B cell (primary cell): ENCODE measurements around the gene LBR. TPM values are rescaled to one million over a fixed set of nuclear protein-coding genes. Genes with fewer than 3 reads are reported as not detected.

Experiments used
- ATAC-seq: fragments of 200-7000 bp; cut with Tn5 transposase; one replicate; pipeline ENCODE4 v1.10.0; 2021; ENCODE audit warnings: low read depth, mild to moderate bottlenecking, moderate number of reproducible peaks, moderate library complexity
- CTCF ChIA-PET: fragments of 350-600 bp; sonication (Branson Sonifier 250); formaldehyde crosslinking; loops from one replicate; lab custom pipeline; 2021; ENCODE audit warnings: antibody characterized with exemption, inconsistent platforms; lab: Charles Lee
- POLR2A ChIA-PET: fragments of 350-600 bp; sonication (Branson Sonifier 250); formaldehyde crosslinking; loops from one replicate; lab custom pipeline; 2021; ENCODE audit warnings: antibody characterized with exemption; lab: Charles Lee
- DNase-seq: peaks from one replicate; pipeline ENCODE4 v3.0.0; 2013
- H2AFZ ChIP-seq: 2 replicates; pipeline ENCODE4 v1.6.1; 2012; ENCODE audit warnings: mild to moderate bottlenecking, low read depth, low read length; ENCODE audit not compliant: insufficient read depth, poor library complexity, severe bottlenecking
- H3K27ac ChIP-seq, 2 donors: 1 replicate in 1 of 2; 2 replicates in 1 of 2; pipeline ENCODE4 v1.5.1; 2012 to 2013; ENCODE audit warnings: low read length in 2 of 2, mild to moderate bottlenecking in 2 of 2, moderate library complexity in 1 of 2
- H3K27me3 ChIP-seq, 4 experiments: fragments of 200-600 bp in 1 of 4; sonication (generic) in 1 of 4; replicated peaks in 1 of 4; 1 replicate in 2 of 4; 2 replicates in 2 of 4; pipeline versions ENCODE4 v1.6.1 to v1.7.0; 2013 to 2016; ENCODE audit warnings: low read length in 3 of 4, mild to moderate bottlenecking in 2 of 4, mixed read lengths in 1 of 4, moderate library complexity in 1 of 4; ENCODE audit not compliant: insufficient read depth in 4 of 4, control insufficient read depth in 3 of 4; ENCODE audit errors: control extremely low read depth in 1 of 4
- H3K36me3 ChIP-seq, 2 experiments: replicated peaks in 1 of 2; 1 replicate in 1 of 2; 2 replicates in 1 of 2; pipeline versions ENCODE4 v1.6.1 to v1.7.1; 2013; ENCODE audit warnings: low read length in 1 of 2; ENCODE audit not compliant: insufficient read depth in 2 of 2, control insufficient read depth in 1 of 2; ENCODE audit errors: control extremely low read depth in 1 of 2, extremely low read depth in 1 of 2
- H3K4me1 ChIP-seq, 2 donors: fragments of 200-600 bp in 1 of 2; sonication (generic) in 1 of 2; 1 replicate in 1 of 2; 2 replicates in 1 of 2; pipeline versions ENCODE4 v1.5.1 to v1.6.1; 2013 to 2017; ENCODE audit warnings: low read length in 2 of 2; ENCODE audit not compliant: control insufficient read depth in 2 of 2, insufficient read depth in 2 of 2
- H3K4me2 ChIP-seq: replicated peaks from 2 replicates; pipeline ENCODE3; 2012; ENCODE audit warnings: mild to moderate bottlenecking, low read depth, low read length; ENCODE audit not compliant: poor library complexity, severe bottlenecking
- H3K4me3 ChIP-seq, 5 experiments: fragments of 200-600 bp in 1 of 5; sonication (generic) in 1 of 5; 1 replicate in 3 of 5; 2 replicates in 2 of 5; pipeline versions ENCODE4 v1.5.1 to v1.7.0; 2011 to 2016; ENCODE audit warnings: low read length in 4 of 5, mild to moderate bottlenecking in 4 of 5, low read depth in 2 of 5, control low read depth in 1 of 5, moderate library complexity in 1 of 5; ENCODE audit not compliant: insufficient read depth in 1 of 5; ENCODE audit errors: control extremely low read depth in 1 of 5, extremely low read depth in 1 of 5
- H3K79me2 ChIP-seq: fragments of 200-600 bp; sonication (generic); one replicate; pipeline ENCODE4 v1.6.0; 2016; ENCODE audit warnings: low read length; ENCODE audit not compliant: control insufficient read depth, insufficient read depth
- H3K9ac ChIP-seq: fragments of 200-600 bp; sonication (generic); 2 replicates; pipeline ENCODE4 v1.6.1; 2017; ENCODE audit warnings: mild to moderate bottlenecking, low read length, moderate library complexity
- H3K9me3 ChIP-seq, 3 donors: one replicate each; pipeline versions ENCODE4 v1.6.1 to v1.7.1; 2013; ENCODE audit warnings: low read length in 2 of 3; ENCODE audit not compliant: control insufficient read depth in 2 of 3, insufficient read depth in 1 of 3; ENCODE audit errors: control extremely low read depth in 1 of 3
- H4K20me1 ChIP-seq: 2 replicates; pipeline ENCODE4 v1.6.0; 2012; ENCODE audit warnings: mild to moderate bottlenecking, low read length; ENCODE audit not compliant: insufficient read depth, control insufficient read depth, poor library complexity, severe bottlenecking
- H3K27ac Mint-ChIP-seq: one replicate; pipeline ENCODE4 v1.8.0; 2021; ENCODE audit warnings: mixed read lengths
- H3K27me3 Mint-ChIP-seq: one replicate; pipeline ENCODE4 v1.8.0; 2021; ENCODE audit warnings: mixed read lengths
- H3K4me1 Mint-ChIP-seq: one replicate; pipeline ENCODE4 v1.8.0; 2021; ENCODE audit warnings: mixed read lengths
- H3K4me3 Mint-ChIP-seq: one replicate; pipeline ENCODE4 v1.8.0; 2021; ENCODE audit warnings: mixed read lengths
- H3K9me3 Mint-ChIP-seq: one replicate; pipeline ENCODE4 v1.8.0; 2022; ENCODE audit warnings: mixed read lengths; ENCODE audit not compliant: insufficient read depth
- EZH2 ChIP-seq: IDR thresholded peaks from 2 replicates; pipeline ENCODE4 v1.6.1; 2012; ENCODE audit warnings: borderline replicate concordance, low read depth, mild to moderate bottlenecking, moderate library complexity, low read length; ENCODE audit not compliant: insufficient read depth, poor library complexity, severe bottlenecking
- WGBS: methylation state at CpG from one replicate; pipeline ENCODE4 v1.1.5; 2013; ENCODE audit warnings: missing lambda C conversion rate; ENCODE audit not compliant: insufficient coverage; 5-methylcytosine and 5-hydroxymethylcytosine counted together
- intact Hi-C: fragments of 100-400 bp; cut with micrococcal nuclease; formaldehyde crosslinking; loops from one replicate; pipeline ENCODE4 v1.10.0; 2022
- polyA plus RNA-seq: library from polyadenylated mRNA; depleted of rRNA; stranded (reverse); fragments of >200 nt; gene quantifications from 2 replicates; pipeline ENCODE4 v1.2.3, GENCODE V29; 2012
- total RNA-seq, 2 donors: library from RNA; stranded (reverse); fragments of 120-200 nt in 1 of 2; gene quantifications; 1 replicate in 1 of 2; 2 replicates in 1 of 2; pipeline versions ENCODE4 v1.2.3 to v1.2.4, GENCODE V29; 2013 to 2022
- TF ChIP-seq, protein P1 (sequence below): fragments of 200-600 bp; IDR thresholded peaks from one replicate; pipeline ENCODE4 v1.8.0; 2022; ENCODE audit warnings: antibody characterized with exemption, mild to moderate bottlenecking

Gene LBR
- total and polyA plus RNA-seq, 2 donors (not counting 1 experiment from before 2014, with no cell fraction given) = 19.3 to 167 TPM

DNA sequence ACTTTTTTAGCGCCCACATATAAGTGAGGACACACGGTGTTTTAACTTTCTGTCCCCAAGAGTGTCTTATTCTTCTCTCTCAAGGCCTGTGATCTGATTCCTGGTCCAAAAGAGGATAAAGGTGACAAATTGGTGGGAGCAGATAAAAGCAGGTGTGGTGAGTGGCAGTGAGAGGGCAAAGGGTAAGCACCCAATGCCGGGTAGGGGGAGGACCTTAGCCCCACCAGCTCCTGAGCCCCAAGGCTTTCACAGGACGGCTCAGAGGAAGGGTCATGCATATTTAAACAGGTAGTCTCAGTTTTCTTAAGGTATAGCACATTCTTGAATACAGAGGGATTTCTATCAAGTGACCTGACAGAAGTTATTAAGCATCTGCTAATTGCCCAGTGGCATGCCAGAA lies 19.6 kb downstream of the LBR start:
- POLR2A ChIA-PET = no interaction called here
- Histone ChIP-seq H3K36me3 (peaks cover 4 to 89% of the 10 kb centered on the region in 2 experiments), H3K9me3 (no peaks in the 10 kb centered on the region), H3K4me1 (no peaks in the 10 kb centered on the region), H3K79me2 (peaks cover 21% of the 10 kb centered on the region), H2AFZ (no peak overlapping the region), H3K27me3 (no peaks in the 10 kb centered on the region), H3K4me3 (no peak overlapping the region), H3K4me2 (no peak overlapping the region), H3K9ac (no peak overlapping the region), H3K27ac (no peak overlapping the region), H4K20me1 (peaks cover 9% of the 10 kb centered on the region)
- no peak overlapping the region for H3K4me3 Mint-ChIP-seq
- no peaks in the 10 kb centered on the region for H3K9me3 Mint-ChIP-seq
- 100% methylated on average over 1 of the region's 4 CpGs for WGBS
- no peak for TF ChIP-seq EZH2
- TF ChIP-seq, protein P1, sequence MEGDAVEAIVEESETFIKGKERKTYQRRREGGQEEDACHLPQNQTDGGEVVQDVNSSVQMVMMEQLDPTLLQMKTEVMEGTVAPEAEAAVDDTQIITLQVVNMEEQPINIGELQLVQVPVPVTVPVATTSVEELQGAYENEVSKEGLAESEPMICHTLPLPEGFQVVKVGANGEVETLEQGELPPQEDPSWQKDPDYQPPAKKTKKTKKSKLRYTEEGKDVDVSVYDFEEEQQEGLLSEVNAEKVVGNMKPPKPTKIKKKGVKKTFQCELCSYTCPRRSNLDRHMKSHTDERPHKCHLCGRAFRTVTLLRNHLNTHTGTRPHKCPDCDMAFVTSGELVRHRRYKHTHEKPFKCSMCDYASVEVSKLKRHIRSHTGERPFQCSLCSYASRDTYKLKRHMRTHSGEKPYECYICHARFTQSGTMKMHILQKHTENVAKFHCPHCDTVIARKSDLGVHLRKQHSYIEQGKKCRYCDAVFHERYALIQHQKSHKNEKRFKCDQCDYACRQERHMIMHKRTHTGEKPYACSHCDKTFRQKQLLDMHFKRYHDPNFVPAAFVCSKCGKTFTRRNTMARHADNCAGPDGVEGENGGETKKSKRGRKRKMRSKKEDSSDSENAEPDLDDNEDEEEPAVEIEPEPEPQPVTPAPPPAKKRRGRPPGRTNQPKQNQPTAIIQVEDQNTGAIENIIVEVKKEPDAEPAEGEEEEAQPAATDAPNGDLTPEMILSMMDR = no peak
- no peaks in the 10 kb centered on the region for H3K4me1 Mint-ChIP-seq
- intact Hi-C loops = no loop called here
- ATAC-seq (no peak), DNase-seq (no peak)
- H3K27ac Mint-ChIP-seq = no peak overlapping the region
- CTCF ChIA-PET = no interaction called here
- no peaks in the 10 kb centered on the region for H3K27me3 Mint-ChIP-seq

DNA sequence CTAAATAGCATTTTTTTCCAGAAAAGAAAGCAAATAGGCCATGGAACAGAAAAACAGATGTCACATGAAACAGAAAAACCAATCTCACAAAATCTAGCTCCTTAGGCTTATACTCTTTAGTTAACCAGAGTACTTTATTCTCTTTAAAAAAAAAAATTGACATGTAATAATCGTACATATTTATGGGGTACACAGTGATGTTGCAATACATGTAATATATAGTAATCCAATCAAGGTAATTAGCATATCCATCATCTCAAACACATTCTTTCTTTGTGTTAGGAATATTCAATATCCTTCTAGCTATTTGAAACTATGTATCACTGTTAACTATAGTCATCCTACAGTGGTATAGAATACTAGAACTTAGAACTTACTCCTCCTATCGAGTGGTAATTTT lies 20.1 kb downstream of the LBR start:
- Mint-ChIP-seq H3K4me3 (no peak overlapping the region), H3K27ac (no peak overlapping the region), H3K9me3 (no peaks in the 10 kb centered on the region), H3K4me1 (no peaks in the 10 kb centered on the region), H3K27me3 (no peaks in the 10 kb centered on the region)
- ChIA-PET CTCF (no interaction called here), POLR2A (interaction anchor here (0.5 kb wide), 1 partner anchor 43 kb away, joined by 5 read pairs; no protein-coding TSS in a partner anchor)
- DNase-seq = no peak
- H2AFZ ChIP-seq = no peak overlapping the region
- TF ChIP-seq, protein P1 = no peak
- no peak for TF ChIP-seq EZH2
- H3K9ac ChIP-seq = no peak overlapping the region
- no peaks in the 10 kb centered on the region for H3K4me1 ChIP-seq
- intact Hi-C loops = no loop called here
- H3K27me3 ChIP-seq = no peaks in the 10 kb centered on the region
- H3K9me3 ChIP-seq = no peaks in the 10 kb centered on the region
- H3K79me2 ChIP-seq = peaks cover 16% of the 10 kb centered on the region
- ATAC-seq = no peak
- peaks cover 4 to 92% of the 10 kb centered on the region in 2 experiments for H3K36me3 ChIP-seq
- no peak overlapping the region for H3K4me2 ChIP-seq
- no peak overlapping the region for H3K27ac ChIP-seq
- WGBS = 100% methylated on average over 1 of the region's 2 CpGs
- no peak overlapping the region for H3K4me3 ChIP-seq
- peaks cover 9% of the 10 kb centered on the region for H4K20me1 ChIP-seq
